KOPT-K1 (cell line): ENCODE results near the gene ARFGEF2.

Experiments
- H3K27ac ChIP-seq: fragments of 200-600 bp; sonication (generic); 2 replicates; pipeline ENCODE4 v1.5.1; 2016; ENCODE audit warnings: antibody characterized with exemption, mild to moderate bottlenecking, low read depth, low read length; ENCODE audit not compliant: poor library complexity, severe bottlenecking
- H3K36me3 ChIP-seq: fragments of 200-600 bp; sonication (generic); 2 replicates; pipeline ENCODE4 v1.5.1; 2017; ENCODE audit warnings: antibody characterized with exemption, mild to moderate bottlenecking, low read length, moderate library complexity; ENCODE audit not compliant: insufficient read depth
- H3K9me3 ChIP-seq: fragments of 200-600 bp; sonication (generic); 2 replicates; pipeline ENCODE4 v1.5.1; 2017; ENCODE audit warnings: antibody characterized with exemption, low read length, mild to moderate bottlenecking; ENCODE audit not compliant: insufficient read depth, poor library complexity, severe bottlenecking

The ARFGEF2 gene

DNA sequence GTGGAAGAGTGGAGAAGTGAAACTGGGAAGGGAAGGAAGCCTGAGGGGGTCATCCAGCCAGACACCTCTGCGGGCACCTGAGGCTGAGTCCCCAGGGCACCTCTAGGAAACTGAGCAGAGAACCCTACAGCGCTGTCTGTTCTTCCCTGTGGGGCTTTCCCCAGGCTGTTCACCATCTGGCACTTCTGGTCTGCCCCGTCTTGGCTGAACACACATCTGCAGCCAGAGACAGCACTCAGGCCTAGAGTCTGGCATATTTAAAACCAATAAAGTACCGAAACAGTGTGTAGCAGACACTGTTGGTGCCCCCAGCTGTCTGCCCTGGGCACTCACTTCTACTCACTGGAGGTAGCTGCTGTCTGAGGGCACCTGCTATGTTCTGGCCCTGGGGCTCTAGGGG lies 9.4 kb upstream of the ARFGEF2 start:
- H3K27ac ChIP-seq, result no peak overlapping the region
- no peaks in the 10 kb centered on the region for H3K36me3 ChIP-seq
- peaks cover 16% of the 10 kb centered on the region for H3K9me3 ChIP-seq

DNA sequence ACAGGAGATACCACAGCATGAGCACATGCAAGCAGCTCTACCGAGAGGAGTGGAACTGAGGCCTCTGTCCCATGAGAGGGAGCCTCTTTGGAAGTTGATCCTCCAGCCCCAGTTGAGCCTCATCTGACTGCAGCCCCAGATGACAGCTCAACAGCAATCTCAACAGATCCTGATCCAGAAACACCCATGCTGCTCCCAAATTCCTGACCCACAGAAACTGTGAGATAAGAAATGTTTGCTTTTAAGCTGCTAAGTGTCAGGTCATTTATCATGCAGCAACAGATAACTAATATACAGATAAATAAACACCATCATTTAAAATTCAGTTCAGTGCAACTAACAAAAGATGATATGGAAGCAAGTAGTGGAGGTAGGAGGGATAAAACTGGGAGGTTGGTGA lies 4.8 kb upstream of the ARFGEF2 start:
- no peak overlapping the region for H3K27ac ChIP-seq
- H3K9me3 ChIP-seq, result no peaks in the 10 kb centered on the region
- no peaks in the 10 kb centered on the region for H3K36me3 ChIP-seq

DNA sequence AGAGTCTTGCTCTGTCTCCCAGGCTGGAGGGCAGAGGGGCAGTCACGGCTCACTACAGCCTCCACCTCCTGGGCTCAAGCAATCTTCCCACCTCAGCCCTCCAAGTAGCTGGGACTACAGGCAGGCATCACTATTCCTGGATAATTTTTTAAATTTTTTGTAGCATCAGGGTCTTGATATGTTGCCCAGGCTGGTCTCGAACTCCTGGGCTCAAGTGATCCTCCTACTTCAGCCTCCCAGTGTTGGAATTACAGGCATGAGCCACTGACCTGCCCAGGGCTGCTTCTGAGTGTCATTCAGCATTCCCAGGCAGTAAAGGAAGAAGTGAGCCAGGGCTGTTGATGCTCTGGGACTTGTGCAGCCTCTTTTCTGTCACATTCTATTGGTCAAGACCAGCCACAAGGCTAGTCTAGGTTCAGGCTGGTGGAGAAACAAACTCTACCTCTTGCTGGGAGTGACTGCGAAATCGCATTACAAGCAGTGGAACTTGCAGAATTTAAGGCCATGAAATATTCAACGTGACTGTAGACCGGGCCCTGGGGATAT lies 2.1 kb upstream of the ARFGEF2 start:
- Histone ChIP-seq H3K36me3 (no peaks in the 10 kb centered on the region), H3K9me3 (no peaks in the 10 kb centered on the region), H3K27ac (no peak overlapping the region)

DNA sequence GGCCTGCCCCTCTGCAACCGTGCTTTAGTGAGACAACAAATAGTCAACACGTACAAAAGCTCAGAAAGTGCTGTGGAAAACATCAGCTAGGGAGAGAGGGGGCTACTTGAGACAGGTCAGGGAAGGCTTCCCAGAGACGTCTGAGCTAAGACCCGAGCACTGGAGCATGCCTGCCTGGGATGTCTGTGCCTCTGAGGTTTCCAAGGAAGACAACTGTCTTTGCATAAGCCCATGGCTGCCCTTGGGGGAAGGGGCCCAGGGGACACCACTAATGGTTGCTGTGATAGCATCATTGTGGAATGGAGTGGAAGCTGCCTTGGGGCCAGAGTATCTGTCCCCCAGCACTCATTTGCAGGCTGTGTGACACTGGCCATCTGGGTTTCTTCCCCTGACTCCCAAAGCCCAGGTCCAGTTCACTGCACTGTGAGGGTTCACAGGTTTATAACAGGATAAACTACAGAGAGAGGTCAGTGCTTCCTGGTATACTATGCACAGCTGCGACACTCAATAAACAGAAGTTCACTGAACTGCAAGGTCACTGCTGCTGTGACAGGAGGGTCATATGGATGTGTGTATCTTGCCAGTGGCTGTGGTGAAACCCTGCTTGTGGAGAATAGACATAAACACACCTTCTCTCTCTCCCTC lies 1.5 kb upstream of the ARFGEF2 start:
- no peak overlapping the region for H3K27ac ChIP-seq
- no peaks in the 10 kb centered on the region for H3K36me3 ChIP-seq
- no peaks in the 10 kb centered on the region for H3K9me3 ChIP-seq

DNA sequence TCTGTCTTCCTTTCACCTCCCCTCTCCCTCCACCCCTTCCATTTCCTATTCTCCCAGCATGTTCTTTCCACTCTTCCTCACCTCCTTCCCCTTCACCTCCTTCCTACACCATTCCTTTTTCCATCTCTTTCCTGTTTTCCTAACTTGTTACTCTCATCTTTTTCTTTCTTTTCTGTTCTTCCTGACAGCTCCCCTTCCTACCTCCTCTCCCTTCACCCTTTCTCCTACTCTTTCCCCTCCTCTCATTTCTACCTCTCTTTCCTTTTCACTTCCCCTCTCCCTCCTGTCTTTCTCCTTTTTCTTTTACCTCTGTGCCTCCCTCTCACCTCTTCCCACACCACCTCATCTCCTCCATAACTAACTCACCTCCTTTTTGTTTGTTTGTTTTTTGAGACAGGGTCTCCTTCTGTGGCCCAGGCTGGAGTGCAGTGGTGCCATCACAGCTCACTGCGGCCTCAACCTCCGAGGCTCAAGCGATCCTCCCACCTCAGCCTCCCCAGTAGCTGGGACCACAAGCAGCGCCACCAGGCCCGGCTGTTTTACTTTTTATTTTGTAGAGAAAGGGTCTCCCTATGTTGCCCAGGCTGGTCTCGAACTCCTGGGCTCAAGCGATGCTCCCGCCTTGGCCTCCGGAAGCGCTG lies 864 bp upstream of the ARFGEF2 start:
- Histone ChIP-seq H3K27ac (peak overlapping the region; percentile 64), H3K36me3 (no peaks in the 10 kb centered on the region)

DNA sequence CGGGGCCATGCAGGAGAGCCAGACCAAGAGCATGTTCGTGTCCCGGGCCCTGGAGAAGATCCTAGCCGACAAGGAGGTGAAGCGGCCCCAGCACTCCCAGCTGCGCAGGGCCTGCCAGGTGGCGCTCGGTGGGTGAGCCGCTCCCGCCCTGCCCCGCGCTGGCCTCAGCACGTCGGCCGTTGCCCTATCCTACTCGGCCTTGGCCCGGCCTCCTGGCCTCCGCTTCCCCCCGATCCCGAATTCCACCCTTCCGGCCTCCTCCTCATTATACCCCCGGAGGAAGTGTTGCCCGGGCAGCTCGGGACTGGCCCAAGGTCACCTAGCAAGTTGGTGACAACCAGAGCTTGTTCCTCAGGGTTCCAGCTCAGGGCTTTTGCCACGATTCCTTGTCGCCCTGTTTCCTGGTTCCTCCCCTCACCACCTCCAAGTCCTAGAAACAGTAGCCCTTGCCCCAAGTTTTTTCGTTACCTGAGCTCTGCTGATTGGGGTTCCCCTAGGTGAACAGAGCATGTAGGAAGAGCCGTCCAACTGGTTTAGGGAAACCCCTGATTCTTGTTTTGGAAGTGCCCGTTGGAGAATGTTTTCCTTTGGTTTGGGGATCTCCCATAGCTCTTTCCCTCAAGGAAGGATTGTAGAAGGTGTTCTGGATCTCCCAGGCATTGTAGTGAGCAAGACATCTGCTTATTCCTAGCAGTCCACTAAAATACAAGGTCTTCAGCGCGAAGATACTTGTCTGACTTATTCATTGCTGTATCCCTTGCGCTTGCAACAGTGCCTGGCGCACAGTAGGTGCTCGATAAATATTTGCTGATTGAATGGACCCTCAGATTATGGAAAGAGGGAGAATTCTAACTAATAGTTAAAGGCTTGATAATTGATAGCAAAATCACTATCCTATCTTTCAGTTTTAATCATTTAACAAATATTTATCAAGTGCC lies 641 bp downstream of the ARFGEF2 start:
- Histone ChIP-seq H3K27ac (peak overlapping the region; percentile 64), H3K9me3 (no peaks in the 10 kb centered on the region), H3K36me3 (no peaks in the 10 kb centered on the region)

More for the DNA sequence above, 864 bp upstream of the ARFGEF2 start:
- H3K9me3 ChIP-seq, result no peaks in the 10 kb centered on the region

DNA sequence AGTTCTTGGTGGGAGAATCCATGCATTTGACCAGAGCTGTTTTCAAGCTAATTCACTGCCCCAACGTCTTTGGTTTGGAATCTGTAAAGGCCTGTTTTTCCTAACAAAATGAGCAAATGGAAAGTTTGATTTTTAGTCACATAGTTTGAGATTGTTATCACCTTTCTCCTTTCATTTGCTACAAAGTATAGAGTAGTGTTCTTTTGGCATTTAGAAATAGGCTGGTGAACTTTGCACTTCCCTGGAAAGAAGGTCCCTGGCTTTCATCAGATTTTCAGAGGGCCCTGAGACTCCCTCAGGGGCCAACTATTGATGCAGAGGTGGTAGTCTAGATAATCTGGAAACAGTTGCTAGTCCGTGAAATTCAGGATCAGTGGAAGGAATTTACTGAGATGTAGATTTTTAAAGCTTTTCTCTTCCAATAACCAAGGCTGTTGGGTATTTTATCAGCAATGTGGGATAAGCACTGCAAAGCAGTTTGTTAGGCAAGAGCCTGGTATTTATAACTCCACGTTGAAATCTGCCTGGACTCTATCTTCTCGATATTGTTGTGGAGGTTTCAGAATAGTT lies 1.7 kb downstream of the ARFGEF2 start:
- no peaks in the 10 kb centered on the region for H3K36me3 ChIP-seq
- H3K27ac ChIP-seq, result no peak overlapping the region
- H3K9me3 ChIP-seq, result no peaks in the 10 kb centered on the region

DNA sequence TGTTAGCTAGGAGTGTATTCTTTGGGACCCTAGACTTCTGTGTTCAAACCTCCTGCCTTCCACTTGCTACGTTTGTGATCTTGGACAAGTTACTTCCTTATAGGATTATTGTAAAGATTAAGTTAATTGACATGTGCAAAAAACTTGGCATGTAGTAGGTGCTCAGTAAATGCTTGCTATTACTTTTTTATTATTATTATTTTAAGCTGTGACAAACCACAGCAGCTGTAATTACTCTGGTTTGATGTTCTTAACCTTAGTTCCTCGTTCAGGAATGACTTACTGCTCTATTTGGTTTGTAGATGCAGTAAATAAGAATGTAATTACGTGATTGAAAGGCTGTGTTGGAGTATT lies 3.2 kb downstream of the ARFGEF2 start:
- no peaks in the 10 kb centered on the region for H3K36me3 ChIP-seq
- no peak overlapping the region for H3K27ac ChIP-seq
- H3K9me3 ChIP-seq, result no peaks in the 10 kb centered on the region

DNA sequence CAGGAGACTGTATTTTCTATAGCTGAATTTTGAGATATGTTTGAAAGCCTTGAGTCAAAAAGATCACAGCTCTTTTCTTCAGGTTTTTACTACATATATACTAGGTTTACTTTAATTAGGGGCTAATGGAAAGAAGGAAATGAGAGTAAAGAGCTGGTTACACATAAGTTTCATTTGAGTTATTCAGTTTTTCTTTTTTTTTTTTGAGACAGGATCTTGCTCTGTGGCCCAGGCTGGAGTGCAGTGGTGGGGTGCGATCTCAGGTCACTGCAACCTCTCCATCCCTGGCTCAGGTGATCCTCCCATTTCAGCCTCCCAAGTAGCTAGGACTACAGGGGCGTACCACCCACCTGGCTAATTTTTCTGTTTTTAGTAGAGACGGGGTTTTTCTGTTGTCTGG lies 4.8 kb downstream of the ARFGEF2 start:
- no peak overlapping the region for H3K27ac ChIP-seq
- H3K36me3 ChIP-seq, result no peaks in the 10 kb centered on the region
- H3K9me3 ChIP-seq, result no peaks in the 10 kb centered on the region

DNA sequence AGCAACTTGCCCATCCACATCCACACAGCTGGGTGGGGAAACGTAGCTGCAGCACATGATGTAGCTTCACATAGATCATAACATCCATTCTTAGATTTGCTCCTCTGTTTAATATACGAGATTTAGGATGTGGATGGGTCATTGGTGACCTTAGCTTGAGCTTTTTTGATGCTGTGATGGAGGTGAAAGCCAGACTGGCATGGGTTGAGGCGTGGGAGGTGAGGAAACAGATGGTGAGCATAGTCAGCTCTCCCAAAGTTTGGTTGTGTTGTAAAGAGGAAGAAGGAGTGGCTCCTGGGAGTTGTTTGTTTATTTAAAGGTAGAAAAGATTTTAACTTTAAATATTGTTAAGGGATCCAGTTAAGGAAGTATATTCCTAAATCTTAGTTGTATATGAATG lies 5.3 kb downstream of the ARFGEF2 start:
- H3K9me3 ChIP-seq, result no peaks in the 10 kb centered on the region
- no peaks in the 10 kb centered on the region for H3K36me3 ChIP-seq
- H3K27ac ChIP-seq, result no peak overlapping the region

DNA sequence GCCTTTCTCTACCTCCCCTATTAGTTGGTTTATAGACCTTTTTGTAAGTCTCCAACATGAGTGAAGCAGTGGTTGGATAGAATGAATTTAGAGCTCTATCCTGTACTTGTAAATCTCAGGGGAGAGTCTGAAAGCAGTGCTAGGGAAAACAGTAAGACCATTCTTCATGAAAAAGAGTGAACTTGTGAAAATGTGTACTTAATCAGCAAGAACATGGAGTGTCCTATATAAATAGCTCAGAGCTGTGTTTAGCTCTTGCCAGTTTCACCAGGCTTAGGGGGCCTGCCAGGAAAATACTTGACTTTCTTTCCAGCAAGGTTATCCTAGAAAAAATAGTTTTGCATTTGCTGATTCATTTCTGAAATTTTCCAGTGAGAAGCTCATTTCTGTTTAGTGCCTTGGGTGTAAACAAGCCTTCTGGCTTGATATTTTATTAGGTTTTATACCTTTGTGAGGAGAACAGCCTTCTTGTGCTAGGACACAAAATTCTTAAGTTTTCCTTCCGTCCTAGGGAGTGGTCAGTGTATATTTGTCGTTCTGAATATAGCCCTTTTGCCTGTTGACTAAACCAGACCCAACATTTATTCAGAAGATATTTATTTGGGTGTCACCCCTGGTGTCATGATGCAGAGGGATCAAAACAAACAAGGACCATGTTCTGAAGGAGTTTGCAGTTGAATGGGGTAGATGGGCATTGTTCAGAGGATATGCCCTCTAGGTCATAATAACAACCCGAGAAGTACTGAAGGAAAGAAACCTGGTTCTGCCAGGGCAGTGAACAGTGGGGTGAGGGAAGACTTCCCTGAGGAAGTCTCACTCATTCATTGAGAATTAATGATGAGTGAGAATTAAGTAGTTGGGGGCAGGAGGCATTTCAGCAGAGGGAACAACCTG lies 7.6 kb downstream of the ARFGEF2 start:
- no peaks in the 10 kb centered on the region for H3K36me3 ChIP-seq
- no peak overlapping the region for H3K27ac ChIP-seq
- H3K9me3 ChIP-seq, result no peaks in the 10 kb centered on the region

DNA sequence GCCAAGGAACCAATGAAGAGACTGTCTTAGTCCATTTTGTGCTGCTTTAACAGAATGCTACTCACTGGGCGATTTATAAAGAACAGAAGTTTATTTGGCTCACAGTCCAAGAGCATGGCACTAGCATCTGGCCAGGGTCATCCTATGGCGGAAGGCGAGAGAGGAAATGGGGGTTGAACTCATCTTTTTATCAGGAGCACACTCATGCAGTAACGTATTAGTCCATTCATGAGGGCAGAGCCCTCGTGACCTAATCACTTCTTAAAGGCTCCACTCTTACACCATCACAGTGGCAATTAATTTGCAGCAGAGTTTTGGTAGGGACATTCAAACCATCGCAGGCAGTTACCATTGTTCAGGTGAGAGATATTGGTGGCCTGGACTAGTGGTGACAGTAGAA lies 8.5 kb downstream of the ARFGEF2 start:
- Histone ChIP-seq H3K36me3 (no peaks in the 10 kb centered on the region), H3K27ac (no peak overlapping the region), H3K9me3 (no peaks in the 10 kb centered on the region)

DNA sequence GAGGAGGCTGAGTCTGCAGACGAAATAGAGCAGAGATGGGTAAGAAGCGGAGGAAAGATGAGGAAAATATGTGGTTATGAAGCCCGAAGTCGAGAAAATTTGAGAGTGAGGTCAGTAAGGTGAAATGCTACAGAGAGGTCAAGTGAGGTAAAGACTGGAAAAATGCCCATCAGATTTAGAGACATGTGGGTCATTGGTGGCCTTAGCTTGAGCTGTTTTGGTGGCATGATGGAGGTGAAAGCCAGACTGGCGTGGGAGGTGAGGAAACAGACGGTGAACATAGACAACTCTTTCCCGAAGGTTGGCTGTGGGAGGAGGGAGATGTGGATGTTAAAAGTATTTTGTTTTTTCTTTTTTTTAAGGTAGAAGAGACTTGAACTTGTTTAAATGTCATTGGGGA lies 9.4 kb downstream of the ARFGEF2 start:
- Histone ChIP-seq H3K36me3 (no peaks in the 10 kb centered on the region), H3K9me3 (no peaks in the 10 kb centered on the region), H3K27ac (no peak overlapping the region)
